ENCODE data around the gene SPRING1. TPM values are rescaled to one million over a fixed set of nuclear protein-coding genes. Genes with fewer than 3 reads are reported as not detected.

The SPRING1 gene
- total RNA-seq, 2 experiments from 2014 or later = 7.6 to 7.8 TPM

- no peaks in the 10 kb centered on the region for H3K9me3 ChIP-seq (ENCODE audit: control insufficient read depth in 1 of 2, insufficient read depth in 1 of 2, low read length in 2 of 2)
- Mint-ChIP-seq H3K36me3 (ENCODE audit: low read depth) (peaks cover 17% of the 10 kb centered on the region), H3K27me3 (peaks cover 9% of the 10 kb centered on the region), H3K4me1 (ENCODE audit: low read depth) (peaks cover 14% of the 10 kb centered on the region), H3K27ac (no peak overlapping the region), H3K9me3 (no peaks in the 10 kb centered on the region), H3K4me3 (no peak overlapping the region)
- H3K4me3 ChIP-seq (ENCODE audit: low read length) = no peak overlapping the region
- POLR2A ChIA-PET = no interaction called here
- H3K36me3 ChIP-seq (ENCODE audit: insufficient read depth, low read length) = no peaks in the 10 kb centered on the region
- ATAC-seq (ENCODE audit: poor library complexity) = no peak
- CTCF ChIA-PET = interaction anchor here (0.6 kb wide), 1 partner anchor 812 kb away, joined by 4 read pairs; no protein-coding TSS in a partner anchor
- no peak for DNase-seq
- peaks cover 14% of the 10 kb centered on the region for H3K4me1 ChIP-seq (ENCODE audit: insufficient read depth, low read length)
- no peaks in the 10 kb centered on the region for H3K27me3 ChIP-seq (ENCODE audit: control insufficient read depth in 1 of 2, insufficient read depth in 2 of 2, low read length in 2 of 2)
- H3K27ac ChIP-seq (ENCODE audit: low read depth in 1 of 2, low read length in 2 of 2) = no peak overlapping the region
- intact Hi-C loops (cut with DNase I, micrococcal nuclease) = no loop called here
- TF ChIP-seq CTCF (IDR thresholded peaks at IDR 0.05) = no peak
These were observed 27.3 kb downstream of the SPRING1 start for GRCh38 chr12:116710370-116711150.

DNA sequence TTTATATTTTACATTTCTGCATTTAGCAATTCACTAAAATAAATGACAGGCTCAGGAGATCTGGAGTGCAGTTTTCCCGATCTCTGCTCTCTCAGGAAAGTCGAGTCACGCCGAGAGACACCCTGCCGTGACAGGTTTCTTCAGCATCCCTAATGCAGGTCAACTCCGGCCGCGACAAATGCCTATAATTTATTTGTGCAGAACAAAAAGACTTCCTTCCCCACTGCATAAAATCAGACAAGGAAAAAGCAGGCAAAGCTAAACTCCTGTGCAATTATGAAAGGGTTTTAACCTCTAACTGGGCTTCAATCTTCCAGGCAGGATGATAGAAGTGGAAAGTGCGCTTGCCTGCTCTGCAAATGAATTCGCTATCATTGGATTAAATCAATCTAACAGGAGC lies 28.1 kb downstream of the SPRING1 start:
- H3K4me3 ChIP-seq (ENCODE audit: low read length) = no peak overlapping the region
- H3K27me3 ChIP-seq (ENCODE audit: control insufficient read depth in 1 of 2, insufficient read depth in 2 of 2, low read length in 2 of 2) = no peaks in the 10 kb centered on the region
- no peak overlapping the region for H3K27ac Mint-ChIP-seq
- ChIA-PET POLR2A (interaction anchor here (0.8 kb wide), 1 partner anchor 9 kb away, joined by 3 read pairs; no protein-coding TSS in a partner anchor), CTCF (interaction anchor here (0.6 to 1.5 kb wide), 5 partner anchors 8 to 811 kb away, joined by 3 to 7 read pairs (median 4); no protein-coding TSS in a partner anchor)
- H3K27me3 Mint-ChIP-seq = peaks cover 9% of the 10 kb centered on the region
- peaks cover 14% of the 10 kb centered on the region for H3K4me1 Mint-ChIP-seq (ENCODE audit: low read depth)
- no peak for DNase-seq
- ATAC-seq (ENCODE audit: poor library complexity) = no peak
- TF ChIP-seq CTCF (IDR thresholded peaks at IDR 0.05) = no peak
- H3K9me3 ChIP-seq (ENCODE audit: control insufficient read depth in 1 of 2, insufficient read depth in 1 of 2, low read length in 2 of 2) = no peaks in the 10 kb centered on the region
- intact Hi-C loops (cut with DNase I, micrococcal nuclease) = loop anchor here (1.0 to 5.0 kb wide), 5 partner anchors 567 to 711 kb away; no protein-coding TSS in a partner anchor
- no peak overlapping the region for H3K27ac ChIP-seq (ENCODE audit: low read depth in 1 of 2, low read length in 2 of 2)
- peaks cover 14% of the 10 kb centered on the region for H3K4me1 ChIP-seq (ENCODE audit: insufficient read depth, low read length)
- no peaks in the 10 kb centered on the region for H3K9me3 Mint-ChIP-seq
- no peak overlapping the region for H3K4me3 Mint-ChIP-seq
- peaks cover 9% of the 10 kb centered on the region for H3K36me3 Mint-ChIP-seq (ENCODE audit: low read depth)
- H3K36me3 ChIP-seq (ENCODE audit: insufficient read depth, low read length) = no peaks in the 10 kb centered on the region

DNA sequence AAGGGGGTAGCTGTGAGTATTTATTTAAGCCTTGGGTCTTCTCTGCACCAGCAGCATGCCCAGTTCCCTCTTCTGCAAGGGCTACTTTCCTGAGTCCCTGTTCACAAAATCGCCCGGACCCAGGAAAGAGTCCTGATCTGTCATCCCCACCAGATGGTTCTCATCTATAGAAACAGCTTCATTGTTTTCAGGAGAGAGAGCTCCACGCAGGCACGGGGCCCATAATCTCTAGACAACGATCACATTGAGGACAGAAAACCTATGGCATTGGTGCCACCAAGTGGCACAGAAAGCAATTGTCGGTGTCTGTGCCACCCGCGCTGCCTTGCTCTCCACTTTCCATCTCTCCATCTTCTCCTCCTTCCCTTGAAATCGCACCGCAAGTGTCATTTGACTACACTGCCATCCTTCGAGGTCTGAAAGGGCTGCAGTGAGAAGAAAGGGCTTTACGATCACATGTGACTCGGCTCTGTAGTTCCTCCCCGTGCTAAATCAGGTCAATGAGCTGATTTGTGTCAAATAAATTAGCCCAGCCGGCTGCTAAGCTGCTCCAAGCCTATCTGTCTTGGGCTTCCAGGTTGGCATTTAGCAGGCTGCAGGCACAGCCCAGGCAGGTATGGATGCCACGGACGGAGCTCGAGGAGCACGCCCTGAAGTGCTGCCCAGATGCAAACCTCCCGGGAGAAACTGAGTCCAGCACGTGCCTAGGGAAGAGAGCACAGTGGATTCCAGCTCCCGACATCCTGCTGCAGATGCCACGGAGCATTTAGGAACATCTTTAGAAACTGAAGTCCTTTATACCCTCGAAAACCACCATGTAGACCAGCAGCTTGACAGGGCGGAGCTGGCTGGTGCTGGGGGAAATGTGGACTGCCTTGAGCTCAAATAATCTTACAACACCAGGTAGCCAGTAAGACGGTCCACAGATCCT lies 28.8 kb downstream of the SPRING1 start:
- no peaks in the 10 kb centered on the region for H3K9me3 Mint-ChIP-seq
- peaks cover 14% of the 10 kb centered on the region for H3K4me1 Mint-ChIP-seq (ENCODE audit: low read depth)
- Histone ChIP-seq H3K36me3 (ENCODE audit: insufficient read depth, low read length) (no peaks in the 10 kb centered on the region), H3K27me3 (ENCODE audit: control insufficient read depth in 1 of 2, insufficient read depth in 2 of 2, low read length in 2 of 2) (no peaks in the 10 kb centered on the region), H3K27ac (ENCODE audit: low read depth in 1 of 2, low read length in 2 of 2) (no peak overlapping the region), H3K4me1 (ENCODE audit: insufficient read depth, low read length) (peaks cover 14% of the 10 kb centered on the region), H3K9me3 (ENCODE audit: control insufficient read depth in 1 of 2, insufficient read depth in 1 of 2, low read length in 2 of 2) (no peaks in the 10 kb centered on the region), H3K4me3 (ENCODE audit: low read length) (no peak overlapping the region)
- H3K27ac Mint-ChIP-seq = no peak overlapping the region
- peak; percentile 16 to 73 (median 42) for DNase-seq
- ChIA-PET POLR2A (interaction anchor here (0.8 to 1.2 kb wide), 2 partner anchors 9 to 568 kb away, joined by 3 read pairs; no protein-coding TSS in a partner anchor), CTCF (interaction anchor here (1.1 to 1.5 kb wide), 6 partner anchors 9 to 711 kb away, joined by 3 to 7 read pairs (median 4); no protein-coding TSS in a partner anchor)
- peaks cover 8% of the 10 kb centered on the region for H3K36me3 Mint-ChIP-seq (ENCODE audit: low read depth)
- ATAC-seq (ENCODE audit: poor library complexity) = peak; percentile 89
- no peak overlapping the region for H3K4me3 Mint-ChIP-seq
- peaks cover 9% of the 10 kb centered on the region for H3K27me3 Mint-ChIP-seq
- TF ChIP-seq CTCF (IDR thresholded peaks at IDR 0.05) = peak; percentile 76
- intact Hi-C loops (cut with DNase I, micrococcal nuclease) = loop anchor here (1.0 to 5.0 kb wide), 5 partner anchors 567 to 711 kb away; no protein-coding TSS in a partner anchor

All from CD4-positive, alpha-beta T cell (primary cell).